T-helper 22 cell (primary cell): ENCODE measurements around the gene GRPEL2.
"Not testable (repeated sequence)": the region's sequence is repeated elsewhere in the genome, so short reads cannot be mapped to it uniquely, and the experiment has no call there.

Experiments
- DNase-seq: peaks from one replicate; pipeline ENCODE4 v3.0.0-alpha.2; 2020; ENCODE audit warnings: low read depth

GRPEL2 gene

DNA sequence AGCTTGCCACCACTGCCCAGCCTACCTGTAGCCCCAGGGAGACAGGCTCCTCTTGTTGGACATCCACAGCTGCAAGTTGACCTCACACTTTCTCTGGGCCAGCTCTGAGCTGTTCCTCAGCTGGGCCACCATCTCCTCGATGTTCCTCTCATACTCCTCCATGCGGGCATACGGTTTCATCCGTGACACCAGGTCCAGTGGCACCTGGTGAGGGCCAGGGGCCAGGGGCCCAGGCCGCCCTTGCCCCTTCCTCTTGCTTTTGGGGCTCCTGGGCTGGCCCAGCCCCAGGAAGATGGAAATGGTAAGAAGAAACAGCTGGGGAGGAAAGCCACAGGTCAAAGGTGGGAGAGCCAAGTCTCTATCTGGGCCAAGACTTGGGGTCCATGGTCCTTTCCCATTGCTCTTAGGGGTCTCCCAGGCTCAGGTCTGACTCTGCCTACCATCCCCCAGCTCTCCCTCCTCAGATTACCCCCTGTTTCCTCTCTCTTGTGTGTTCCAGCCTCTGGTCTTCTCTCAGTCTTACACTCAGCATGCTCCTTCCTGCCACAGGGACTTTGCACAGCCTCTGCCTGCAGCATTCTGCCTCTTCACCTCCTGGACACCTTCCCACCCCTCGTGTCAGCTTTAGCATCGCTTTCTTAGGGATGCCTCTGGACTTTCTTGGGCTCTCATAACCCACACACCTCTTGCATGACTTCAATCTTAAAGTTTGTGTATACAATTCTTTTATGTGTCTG is 31.6 kb downstream of the GRPEL2 start:
- DNase-seq: no peak

DNA sequence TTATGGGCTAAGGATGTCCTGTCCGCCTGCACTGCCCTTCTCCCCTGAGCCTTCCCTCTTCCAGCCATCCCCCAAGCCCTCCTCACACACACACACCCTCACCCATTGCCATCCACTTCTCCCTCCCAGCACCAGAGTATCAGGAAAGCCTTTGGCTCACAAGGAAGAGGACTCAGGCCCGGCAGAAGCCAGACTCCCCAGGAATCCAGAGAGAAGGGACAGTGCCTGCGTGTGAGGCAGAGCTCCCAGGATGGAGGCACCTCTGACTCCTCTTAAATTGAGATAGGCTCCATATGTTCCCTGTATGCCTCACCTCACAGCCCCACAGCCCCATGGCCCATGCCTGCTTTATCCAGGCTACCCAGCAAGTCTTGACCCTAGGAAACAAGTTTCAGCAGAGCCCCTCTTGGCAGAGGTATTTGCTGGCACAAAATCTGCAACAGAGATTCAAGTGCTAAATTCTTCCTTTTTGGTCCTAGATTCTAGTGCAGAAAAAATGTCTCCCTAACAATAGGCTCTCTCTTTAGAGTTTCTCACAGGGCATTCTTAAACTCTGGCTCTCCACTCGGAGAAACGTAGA is 33.0 kb downstream of the GRPEL2 start:
- no peak for DNase-seq

DNA sequence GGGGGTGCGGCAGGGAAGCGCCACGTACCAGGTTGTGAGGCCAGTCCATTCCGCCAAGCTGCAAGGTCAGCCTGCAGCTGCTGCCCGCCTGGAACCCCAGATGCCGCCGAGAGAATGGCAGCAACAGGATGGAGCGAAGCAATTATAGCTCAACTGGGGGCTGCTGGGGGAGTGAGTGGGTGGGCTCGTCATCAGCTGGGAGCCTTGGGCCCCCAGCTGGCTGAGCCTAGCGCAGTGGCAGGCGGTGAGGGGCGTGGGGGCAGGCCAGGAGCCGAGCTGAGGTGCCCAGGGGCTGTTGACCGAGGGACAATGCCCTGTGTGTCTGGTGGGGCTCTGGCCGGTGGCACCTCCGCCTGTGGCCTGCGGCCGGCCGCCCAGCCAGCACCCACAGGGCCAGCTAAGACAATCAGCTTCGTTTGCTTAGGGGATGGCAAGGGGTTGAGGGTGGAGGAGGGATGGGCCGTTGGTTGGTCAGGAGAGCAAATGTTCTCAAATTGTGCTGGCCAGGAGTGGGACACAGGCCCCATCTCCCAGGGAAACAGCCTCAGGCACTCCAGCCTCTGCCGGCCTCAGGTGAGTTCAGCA is 34.0 kb downstream of the GRPEL2 start, which contains the start of gene IL17B:
IL17B (minus strand) TSS at position 116 of the 585 bp plus-strand sequence; CDS start at position 49, 67 bp downstream.
- no peak for DNase-seq

DNA sequence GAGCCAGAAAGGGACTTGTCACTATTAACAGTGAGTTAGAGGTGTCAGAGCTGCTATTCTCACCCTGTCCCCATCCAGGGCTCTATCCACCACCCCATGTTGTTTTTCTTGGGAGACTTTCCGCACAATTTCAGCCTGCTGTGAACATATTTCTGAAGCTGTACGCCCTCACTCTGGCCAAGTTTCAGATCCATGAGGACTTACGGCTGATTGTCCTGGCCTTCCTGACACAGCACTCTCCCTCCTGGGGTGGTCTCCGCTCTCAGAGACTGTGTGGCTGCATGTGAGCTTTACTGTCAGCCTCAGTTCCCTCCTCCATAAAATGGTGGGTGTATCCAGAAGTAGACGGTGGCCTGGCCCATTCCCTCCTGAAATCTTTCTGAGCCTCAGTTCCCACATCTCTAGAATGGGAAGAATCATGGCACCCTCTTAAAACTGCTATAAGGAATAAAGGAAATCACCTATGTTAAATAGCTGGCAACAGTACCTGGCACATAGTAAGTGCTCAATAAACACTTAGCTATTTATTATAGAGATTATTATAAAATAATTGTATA is 34.6 kb downstream of the GRPEL2 start:
- DNase-seq: no peak

DNA sequence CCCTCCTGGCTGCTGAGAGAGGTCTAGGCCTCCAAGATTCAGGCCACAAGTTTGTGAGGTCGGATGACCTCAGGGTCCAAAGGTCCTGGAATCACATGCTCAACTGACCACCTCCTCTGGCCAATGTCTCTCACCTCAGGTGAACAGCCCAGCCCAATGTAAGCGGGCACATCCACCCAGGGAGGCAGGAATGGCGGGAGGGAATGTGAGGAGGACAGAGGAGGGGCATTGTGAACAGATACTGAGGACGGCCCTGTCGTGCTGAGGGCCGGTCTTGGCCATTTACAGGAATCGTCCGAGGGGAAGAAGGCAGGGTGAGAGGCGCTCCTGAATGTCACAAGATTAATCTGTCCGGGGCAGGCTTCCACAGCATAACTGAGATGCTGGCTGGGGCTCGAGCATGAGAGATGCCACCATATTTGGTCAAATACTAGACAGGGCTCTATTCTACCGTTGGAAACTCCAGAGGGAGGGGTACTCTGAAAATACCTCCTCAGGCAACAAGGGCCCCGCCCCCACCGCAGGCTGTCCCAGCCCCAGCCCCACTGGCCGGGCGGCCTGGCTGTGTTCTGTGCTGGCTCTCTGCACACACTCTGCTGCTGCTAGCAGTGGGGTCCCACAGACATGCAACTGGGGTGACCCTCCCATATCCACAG is 35.3 kb downstream of the GRPEL2 start:
- no peak for DNase-seq

DNA sequence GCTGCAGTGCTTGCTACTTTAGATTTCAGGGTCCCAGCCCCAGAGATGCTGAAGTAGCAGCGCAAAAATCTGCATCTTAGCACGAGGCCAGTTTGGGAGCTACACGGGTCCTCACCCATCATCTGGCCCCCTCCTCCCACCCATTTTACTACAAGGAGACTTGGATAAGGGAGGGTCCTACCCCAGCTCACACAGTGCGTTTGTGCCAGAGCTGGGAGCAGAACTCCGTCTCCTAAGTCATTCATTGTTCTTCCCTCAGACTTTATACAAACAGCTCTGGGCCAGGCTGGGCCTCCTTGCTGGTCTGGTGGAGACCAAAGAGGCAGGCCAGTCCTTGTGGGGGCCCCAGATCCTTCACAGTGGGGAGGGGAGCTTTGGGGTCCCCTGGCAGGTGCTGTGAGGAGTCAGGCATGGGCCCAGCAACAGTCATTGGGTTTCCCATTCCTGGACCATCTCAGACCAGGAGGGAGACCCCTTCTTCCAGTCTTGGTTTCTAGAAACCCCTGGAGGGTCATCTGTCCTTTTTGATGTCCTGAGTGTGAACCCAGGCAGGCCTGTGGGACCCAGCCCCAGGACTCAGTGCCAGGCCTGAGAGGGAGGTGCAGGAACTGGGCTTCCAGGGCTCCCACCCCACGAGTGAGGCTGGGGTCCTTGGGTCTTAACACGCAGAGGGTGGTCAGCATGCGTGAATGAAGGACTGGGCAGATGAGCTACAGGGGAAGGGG is 36.1 kb downstream of the GRPEL2 start:
- DNase-seq: no peak

DNA sequence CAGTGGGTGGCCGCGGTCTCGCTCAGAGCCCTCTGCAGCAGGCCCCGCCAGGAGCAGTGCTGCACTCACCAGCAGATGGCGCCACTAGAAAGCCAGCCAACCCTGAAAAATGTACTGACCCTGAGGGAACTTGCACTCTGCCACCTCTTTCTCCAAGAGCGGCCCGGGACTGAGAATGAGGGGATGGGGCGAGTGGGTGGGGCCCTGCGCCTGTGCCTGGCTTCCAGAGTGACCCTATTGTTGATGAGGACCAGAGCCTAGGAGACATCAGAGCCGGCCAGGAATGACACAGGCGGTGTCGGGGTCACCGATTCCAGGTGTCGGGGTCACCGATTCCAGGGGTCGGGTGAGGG is 36.7 kb downstream of the GRPEL2 start:
- DNase-seq: peak; percentile 8

DNA sequence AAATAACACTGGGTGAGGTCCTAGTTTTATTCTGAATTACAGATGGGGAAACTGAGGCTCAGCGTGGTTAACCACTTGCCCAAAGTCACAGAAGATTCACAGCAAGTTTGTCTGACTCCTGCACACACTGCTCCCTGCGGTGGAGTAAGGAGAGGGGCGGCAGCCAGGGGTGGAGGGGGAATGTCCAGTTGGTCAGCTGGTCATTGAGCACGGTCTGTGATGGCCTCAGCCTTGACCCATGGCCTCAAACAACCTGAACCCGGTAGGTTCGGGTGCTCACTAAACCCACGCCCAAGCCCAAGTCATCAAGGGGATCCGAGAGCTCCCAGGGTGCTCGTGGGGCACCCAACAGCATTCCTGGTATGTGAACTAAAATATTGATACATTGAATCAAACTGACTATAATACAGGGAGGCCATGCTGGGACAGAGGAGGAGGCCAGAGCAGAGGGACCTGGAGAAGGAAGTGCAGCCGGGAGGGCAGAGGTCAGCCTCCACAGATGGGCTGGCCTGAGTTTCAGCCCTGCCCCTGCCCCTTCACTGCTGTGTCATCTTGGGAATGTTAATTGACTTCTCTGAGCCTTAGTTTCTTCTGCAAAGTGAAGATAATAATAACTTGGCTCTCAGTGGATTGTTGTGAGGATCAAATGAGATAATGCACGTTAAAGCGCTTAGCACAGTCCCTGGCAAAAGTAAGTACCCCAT is 37.4 kb downstream of the GRPEL2 start:
- no peak for DNase-seq

DNA sequence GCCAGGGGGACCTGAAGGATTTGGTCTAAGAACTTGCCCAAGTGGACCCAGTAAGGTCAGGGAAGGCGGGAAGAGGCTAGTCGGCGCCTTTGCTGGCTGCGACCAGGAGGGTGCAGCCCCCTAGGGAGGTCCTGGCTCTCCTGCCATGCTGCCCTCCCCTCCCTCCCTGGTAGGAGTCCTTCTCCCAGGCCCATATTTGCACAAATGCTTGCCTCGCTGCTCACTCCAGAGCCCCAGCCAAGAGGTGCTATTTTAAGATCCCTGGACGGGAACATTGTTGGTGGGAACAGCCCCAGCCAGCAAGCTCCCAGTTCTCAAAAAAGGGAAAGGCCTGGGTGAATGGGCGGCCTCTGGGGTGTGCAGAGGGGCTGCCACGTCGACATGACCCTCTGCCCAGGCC is 38.1 kb downstream of the GRPEL2 start:
- DNase-seq: no peak

DNA sequence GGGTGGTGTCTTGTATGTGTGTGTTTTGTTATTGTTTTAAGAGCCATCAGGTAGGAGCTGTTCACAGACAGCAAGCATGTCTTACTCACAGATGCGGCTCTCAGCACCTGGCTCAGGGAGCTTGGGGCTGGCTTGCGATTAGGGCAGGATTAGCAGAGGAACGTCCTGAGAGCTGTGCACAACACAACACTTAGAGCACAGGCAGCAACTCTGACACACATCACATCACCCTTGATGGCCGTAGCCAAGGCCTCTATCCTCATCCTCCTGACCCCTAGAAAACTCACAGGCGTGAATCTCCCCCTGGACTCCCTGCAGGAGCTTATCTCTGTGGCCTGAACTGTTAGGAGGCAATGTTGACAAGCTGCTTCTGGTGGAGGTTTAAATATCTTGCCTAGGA is 40.9 kb downstream of the GRPEL2 start:
- DNase-seq: no peak

DNA sequence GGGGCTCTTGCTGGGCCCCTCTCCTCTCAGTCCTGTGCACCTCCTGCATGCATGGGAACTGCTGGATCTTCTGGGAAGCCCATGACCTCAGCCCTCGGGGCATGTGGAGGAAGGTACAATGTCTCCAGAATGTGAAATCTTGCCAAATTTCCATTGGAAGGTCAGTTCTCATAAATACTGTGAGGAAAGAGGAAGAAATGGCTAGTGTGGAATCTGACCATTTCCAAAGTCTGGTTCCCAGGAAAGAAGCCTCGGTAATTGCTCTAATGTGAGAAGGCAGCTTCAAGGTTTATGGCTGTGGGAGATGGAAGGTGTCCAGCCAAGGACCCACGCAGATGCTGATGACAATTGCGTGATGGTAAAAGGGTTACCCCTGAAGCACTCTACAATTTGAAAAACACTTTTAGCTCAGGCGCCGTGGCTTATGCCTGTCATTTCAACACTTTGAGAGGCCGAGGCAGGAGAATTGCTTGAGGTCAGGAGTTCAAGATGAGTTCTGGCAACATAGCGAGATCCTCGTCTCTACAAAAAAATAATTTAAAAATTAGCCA is 41.9 kb downstream of the GRPEL2 start:
- DNase-seq: no peak

DNA sequence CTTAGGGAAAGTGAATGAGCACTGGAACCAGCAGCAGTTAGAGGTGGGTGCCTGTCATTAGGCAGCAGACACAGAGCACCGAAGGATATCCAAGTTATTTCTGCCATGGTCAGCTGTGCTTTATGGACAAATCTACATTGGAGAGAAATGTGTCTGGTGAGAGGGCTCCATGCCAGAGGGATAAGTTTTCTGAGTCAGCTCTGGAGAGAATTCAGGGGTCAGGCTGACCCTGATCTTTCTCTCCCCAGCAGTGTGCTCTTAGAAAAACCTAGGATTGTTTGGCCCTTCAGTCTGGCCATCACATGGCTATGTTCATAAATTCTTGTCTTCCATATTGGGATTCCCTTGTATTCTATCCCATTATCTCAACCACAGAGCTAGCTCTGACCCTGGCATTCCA is 42.7 kb downstream of the GRPEL2 start:
- DNase-seq: no peak

DNA sequence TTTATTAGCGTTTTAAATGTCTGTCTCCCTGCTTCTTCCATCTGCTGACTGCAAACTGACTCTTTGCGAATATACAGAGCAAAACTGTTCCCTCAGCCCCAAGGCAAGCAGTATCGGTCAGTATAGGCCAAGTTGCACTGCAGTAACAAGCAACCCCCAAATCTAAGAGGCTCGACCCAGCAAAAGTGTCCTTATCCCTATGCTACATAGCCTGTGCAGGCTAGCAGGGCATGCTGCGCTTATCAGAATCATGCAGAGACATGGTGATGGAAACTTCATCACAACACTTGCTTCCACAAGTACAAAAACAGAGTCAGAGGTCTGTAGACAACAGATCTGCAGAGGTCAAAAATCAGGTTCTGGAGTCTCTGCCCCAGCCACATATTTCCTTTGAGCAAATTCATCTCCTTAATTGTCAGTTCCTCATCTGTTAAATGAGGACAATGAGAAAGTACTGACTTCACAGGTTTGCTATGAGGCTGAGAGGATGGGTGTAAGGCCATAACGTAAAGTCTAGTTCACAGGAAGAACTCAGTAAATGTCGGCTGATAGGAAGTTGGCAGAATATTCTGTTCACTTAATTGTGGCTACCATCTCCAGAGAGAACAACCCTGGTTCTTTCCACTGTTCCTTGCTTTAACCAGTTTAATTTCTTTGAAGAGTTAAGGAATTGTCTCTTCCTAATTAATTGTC is 43.3 kb downstream of the GRPEL2 start:
- DNase-seq: no peak

DNA sequence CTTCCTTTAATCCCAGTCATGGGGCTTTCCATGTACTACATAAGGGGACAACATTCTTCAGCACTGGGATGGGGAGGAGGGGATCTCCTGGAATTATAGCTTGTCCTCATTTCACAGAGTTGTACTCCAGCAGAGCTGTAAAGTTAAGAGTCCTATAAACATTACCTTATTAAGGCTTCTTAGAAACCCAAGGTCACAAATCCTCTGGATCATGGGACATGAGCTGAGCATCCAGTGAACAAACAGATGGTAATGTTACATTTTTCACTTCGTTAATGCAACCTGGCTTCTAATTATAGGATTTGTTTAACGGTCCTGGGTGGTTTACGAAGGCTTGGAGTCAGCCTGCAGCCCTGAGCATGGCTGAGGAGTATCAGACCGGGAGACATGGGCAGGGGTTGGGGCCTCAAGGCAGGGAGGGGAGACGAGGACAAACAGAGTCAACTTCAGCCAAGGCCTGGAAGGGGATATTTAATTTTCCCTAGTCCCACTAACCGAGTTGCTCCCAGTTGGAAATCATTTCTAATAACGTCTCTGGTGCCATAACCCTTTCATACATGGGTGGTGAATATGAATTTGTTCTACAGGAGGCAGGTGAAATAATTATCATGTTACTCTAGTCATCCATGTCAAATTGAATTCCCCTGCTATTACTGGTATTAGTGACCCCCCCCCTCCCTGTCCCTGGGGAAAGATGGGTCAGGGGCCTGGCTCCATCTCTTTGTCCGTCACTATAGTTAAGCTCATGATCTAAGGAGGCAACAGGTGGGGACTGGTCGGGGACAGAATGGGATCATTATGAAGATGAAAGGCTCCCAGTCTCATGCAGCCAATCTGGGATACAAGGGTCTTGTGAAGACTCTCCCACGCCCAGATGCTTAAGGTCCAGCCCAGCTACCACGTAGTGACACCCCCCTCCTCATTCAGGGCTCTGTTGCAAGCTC is 44.5 kb downstream of the GRPEL2 start:
- DNase-seq: no peak

DNA sequence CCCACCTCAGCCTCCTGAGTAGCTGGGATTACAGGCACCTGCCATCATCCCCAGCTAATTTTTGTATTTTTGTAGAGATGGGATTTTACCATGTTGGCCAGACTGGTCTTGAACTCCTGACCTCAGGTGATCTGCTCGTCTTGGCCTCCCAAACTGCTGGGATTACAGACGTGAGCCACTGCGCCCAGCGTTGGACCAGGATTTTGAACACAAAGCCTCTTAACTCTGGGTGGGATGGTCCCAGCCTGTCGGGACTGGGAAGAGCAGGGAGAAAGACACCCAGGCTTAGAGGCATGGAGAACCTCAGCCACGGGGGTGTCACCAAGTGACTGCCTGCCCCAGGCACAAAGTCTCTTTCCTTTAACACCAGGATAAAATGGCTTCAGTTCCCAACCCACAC is 45.8 kb downstream of the GRPEL2 start:
- DNase-seq: not testable (repeated sequence)

DNA sequence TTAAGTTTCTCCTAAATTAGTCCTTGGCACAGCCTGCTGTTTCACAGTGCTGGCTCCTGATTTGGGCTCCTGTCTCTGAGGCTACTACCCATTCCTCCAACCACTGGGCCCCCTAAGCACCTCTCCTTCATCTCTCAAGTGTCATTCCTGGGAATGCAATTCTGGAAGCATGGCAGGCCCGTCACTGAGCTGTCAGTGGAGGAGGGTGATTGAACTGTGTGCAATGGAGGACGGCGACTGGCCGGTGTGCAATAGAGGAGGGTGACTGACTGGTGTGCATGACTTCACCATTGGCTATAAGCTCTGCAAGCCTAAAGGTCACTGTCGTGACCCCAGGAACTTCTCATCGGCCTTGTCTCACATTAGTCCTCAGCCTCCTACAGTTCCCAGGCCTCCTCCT is 46.2 kb downstream of the GRPEL2 start:
- DNase-seq: no peak

DNA sequence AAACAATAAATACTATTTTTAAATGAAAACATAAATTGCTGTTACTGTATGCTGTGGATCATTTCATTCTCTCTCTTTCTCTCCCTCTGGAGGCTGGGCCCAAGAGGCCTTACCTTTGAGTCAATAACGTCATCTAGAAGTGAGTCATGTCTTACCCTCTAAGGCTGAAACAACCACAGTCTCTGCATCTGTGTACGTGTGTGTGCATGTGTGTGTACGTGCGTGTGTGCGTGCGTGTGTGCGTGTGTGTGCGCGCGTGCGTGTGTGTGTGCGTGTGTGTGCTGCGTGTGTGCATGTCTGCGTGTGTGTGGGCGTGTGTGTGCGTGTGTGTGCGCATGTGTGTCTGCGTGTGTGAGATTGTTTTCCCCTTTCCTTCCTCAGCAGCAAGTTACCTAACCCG is 47.4 kb downstream of the GRPEL2 start:
- DNase-seq: no peak

DNA sequence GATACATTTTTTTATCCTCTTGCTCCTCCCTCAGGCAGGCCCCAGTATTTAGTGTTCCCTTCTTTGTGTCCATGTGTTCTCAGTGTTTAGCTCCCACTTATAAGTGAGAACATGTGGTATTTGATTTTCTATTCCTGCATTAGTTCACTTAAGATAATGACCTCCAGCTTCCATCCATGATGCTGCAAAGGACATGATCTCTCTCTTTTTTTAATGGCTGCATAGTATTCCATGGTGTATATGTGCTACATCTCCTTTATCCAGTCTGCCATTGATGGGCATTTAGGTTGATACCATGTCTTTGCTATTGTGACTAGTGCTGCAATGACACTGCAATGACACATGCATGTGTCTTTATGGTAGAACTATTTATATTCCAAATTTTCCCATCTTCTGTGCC is 49.7 kb downstream of the GRPEL2 start:
- DNase-seq: not testable (repeated sequence)

DNA sequence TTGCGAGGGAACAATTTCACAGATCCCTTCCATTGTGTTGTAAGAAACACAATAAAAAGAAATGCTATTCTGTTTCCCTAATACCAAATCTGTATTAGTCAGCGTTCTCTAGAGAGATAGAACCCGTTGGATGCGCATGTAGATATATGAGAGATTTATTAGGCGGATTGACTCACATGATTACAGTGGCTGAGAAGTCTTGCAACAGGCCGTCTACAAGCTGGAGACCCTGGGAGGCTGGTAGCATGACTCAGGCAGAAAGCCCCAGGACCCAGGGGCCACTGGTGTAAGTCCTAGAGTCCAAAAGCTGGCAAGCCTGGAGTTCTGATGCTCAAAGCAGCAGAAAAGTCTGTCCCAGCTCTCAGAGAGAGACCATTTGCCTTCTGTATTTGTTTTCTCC is 52.2 kb downstream of the GRPEL2 start:
- no peak for DNase-seq
